Esophagus (tissue), 2 donors: ENCODE results near the gene LSM10. TPM values are rescaled to one million over a fixed set of nuclear protein-coding genes. Genes with fewer than 3 reads are reported as not detected.

Experiments used
- H3K27ac ChIP-seq, 2 donors: one replicate each; pipeline ENCODE4 v1.5.1; 2013; ENCODE audit warnings: low read depth in 2 of 2, mild to moderate bottlenecking in 2 of 2, inconsistent platforms in 1 of 2, low read length in 1 of 2, moderate library complexity in 1 of 2
- H3K27me3 ChIP-seq, 2 donors: one replicate each; pipeline ENCODE4 v1.6.1; 2013; ENCODE audit warnings: low read length in 2 of 2, control low read depth in 1 of 2, mild to moderate bottlenecking in 1 of 2; ENCODE audit not compliant: insufficient read depth in 2 of 2, control insufficient read depth in 1 of 2
- H3K36me3 ChIP-seq, 2 donors: one replicate each; pipeline ENCODE4 v1.6.1; 2013; ENCODE audit warnings: low read length in 1 of 2; ENCODE audit not compliant: control insufficient read depth in 2 of 2, insufficient read depth in 2 of 2
- H3K4me1 ChIP-seq, 2 donors: one replicate each; pipeline ENCODE4 v1.6.1; 2013; ENCODE audit warnings: low read length in 1 of 2; ENCODE audit not compliant: control insufficient read depth in 2 of 2, insufficient read depth in 2 of 2
- H3K4me3 ChIP-seq, 2 donors: one replicate each; pipeline ENCODE4 v1.5.1; 2013; ENCODE audit warnings: low read length in 2 of 2, mild to moderate bottlenecking in 2 of 2, low read depth in 1 of 2, moderate library complexity in 1 of 2
- H3K9me3 ChIP-seq, 2 donors: one replicate each; pipeline ENCODE4 v1.6.1; 2013; ENCODE audit warnings: mild to moderate bottlenecking in 2 of 2, low read depth in 1 of 2, low read length in 1 of 2, moderate library complexity in 1 of 2; ENCODE audit not compliant: control insufficient read depth in 2 of 2, insufficient read depth in 1 of 2
- WGBS, 2 donors: extraction: QIAGEN DNeasy Blood & Tissue Kit; methylation state at CpG; one replicate each; pipeline ENCODE4 v1.1.7; 2013; 5-methylcytosine and 5-hydroxymethylcytosine counted together
- polyA plus RNA-seq, 2 donors: library from polyadenylated mRNA; stranded (reverse); fragments of 200-250 nt; gene quantifications; one replicate each; pipeline ENCODE4 v1.2.3, GENCODE V29; 2013
- donor health status: healthy with polysubstance abuse.
- donor health status: Bipolar disorder and iron deficiency.

Gene LSM10
- polyA plus RNA-seq, 2 donors, result 16.8 to 30.7 TPM

DNA sequence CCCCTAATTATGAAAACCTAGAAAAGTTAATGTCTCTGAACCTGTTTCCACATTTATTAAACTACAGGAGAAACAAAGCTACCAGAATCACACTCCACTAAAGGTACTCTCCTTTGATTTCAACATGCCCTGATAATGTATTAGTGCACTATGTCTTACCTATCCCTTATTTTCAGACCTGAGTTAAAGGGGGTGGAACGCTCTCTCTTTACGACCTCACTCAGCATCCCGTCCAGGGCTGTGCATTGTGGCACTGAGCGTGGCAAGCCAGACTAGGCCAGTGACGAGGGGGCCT is 678 bp downstream of the LSM10 start:
- peak overlapping the region; percentile 75 to 78 for H3K4me3 ChIP-seq
- H3K27ac ChIP-seq, result peak overlapping the region; percentile 93 to 99
- 3% methylated on average over 5 of the region's 5 CpGs for WGBS, 2 donors
- H3K36me3 ChIP-seq, result peaks cover 4 to 10% of the 10 kb centered on the region in 2 donors
- H3K4me1 ChIP-seq, result peaks cover 0 to 10% of the 10 kb centered on the region in 2 donors
- H3K27me3 ChIP-seq, result no peaks in the 10 kb centered on the region
- H3K9me3 ChIP-seq, result no peaks in the 10 kb centered on the region

DNA sequence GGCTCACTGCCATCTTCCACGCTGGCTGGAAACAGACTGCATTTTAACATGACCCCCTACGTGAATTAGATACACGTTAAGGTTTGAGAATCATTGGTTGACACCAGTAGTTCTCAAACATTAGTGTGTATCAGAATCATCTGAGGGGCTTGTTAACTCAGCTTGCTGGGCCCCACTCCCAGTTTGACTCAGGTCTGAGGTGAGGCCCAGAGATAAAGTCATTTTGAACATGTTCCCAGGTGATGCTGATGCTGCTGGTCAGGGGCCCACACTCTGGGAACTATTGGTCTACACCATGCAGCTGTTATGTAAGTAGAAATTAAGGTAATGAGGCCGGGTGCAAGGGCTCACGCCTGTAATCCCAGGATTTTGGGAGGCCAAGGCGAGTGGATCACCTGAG is 1.3 kb downstream of the LSM10 start:
- Histone ChIP-seq H3K4me1 (peaks cover 0 to 8% of the 10 kb centered on the region in 2 donors), H3K27ac (no peak overlapping the region), H3K9me3 (no peaks in the 10 kb centered on the region), H3K36me3 (peaks cover 4 to 13% of the 10 kb centered on the region in 2 donors), H3K4me3 (no peak overlapping the region), H3K27me3 (no peaks in the 10 kb centered on the region)
- WGBS, 2 donors, result 78 to 79% methylated on average over 6 of the region's 6 CpGs

GRCh38 chr1:36393686-36394085 is 4.0 kb downstream of the LSM10 start:
- H3K4me3 ChIP-seq, result no peak overlapping the region
- WGBS, 2 donors, result 95% methylated on average over 19 of the region's 19 CpGs
- H3K27me3 ChIP-seq, result no peaks in the 10 kb centered on the region
- H3K9me3 ChIP-seq, result no peaks in the 10 kb centered on the region
- peaks cover 4 to 18% of the 10 kb centered on the region in 2 donors for H3K36me3 ChIP-seq
- no peak overlapping the region for H3K27ac ChIP-seq
- peaks cover 0 to 4% of the 10 kb centered on the region in 2 donors for H3K4me1 ChIP-seq

GRCh38 chr1:36392836-36393235 is 4.9 kb downstream of the LSM10 start:
- H3K9me3 ChIP-seq, result no peaks in the 10 kb centered on the region
- H3K4me1 ChIP-seq, result peaks cover 0 to 5% of the 10 kb centered on the region in 2 donors
- no peak overlapping the region for H3K4me3 ChIP-seq
- 89 to 91% methylated on average over 4 of the region's 4 CpGs for WGBS, 2 donors
- peaks cover 4 to 18% of the 10 kb centered on the region in 2 donors for H3K36me3 ChIP-seq
- no peaks in the 10 kb centered on the region for H3K27me3 ChIP-seq
- no peak overlapping the region for H3K27ac ChIP-seq

GRCh38 chr1:36391271-36391670 is 6.4 kb downstream of the LSM10 start:
- WGBS, 2 donors, result 93 to 96% methylated on average over 8 of the region's 8 CpGs
- H3K27me3 ChIP-seq, result no peaks in the 10 kb centered on the region
- H3K4me3 ChIP-seq, result no peak overlapping the region
- peaks cover 0 to 8% of the 10 kb centered on the region in 2 donors for H3K4me1 ChIP-seq
- H3K36me3 ChIP-seq, result peaks cover 4 to 18% of the 10 kb centered on the region in 2 donors
- H3K27ac ChIP-seq, result no peak overlapping the region
- no peaks in the 10 kb centered on the region for H3K9me3 ChIP-seq

DNA sequence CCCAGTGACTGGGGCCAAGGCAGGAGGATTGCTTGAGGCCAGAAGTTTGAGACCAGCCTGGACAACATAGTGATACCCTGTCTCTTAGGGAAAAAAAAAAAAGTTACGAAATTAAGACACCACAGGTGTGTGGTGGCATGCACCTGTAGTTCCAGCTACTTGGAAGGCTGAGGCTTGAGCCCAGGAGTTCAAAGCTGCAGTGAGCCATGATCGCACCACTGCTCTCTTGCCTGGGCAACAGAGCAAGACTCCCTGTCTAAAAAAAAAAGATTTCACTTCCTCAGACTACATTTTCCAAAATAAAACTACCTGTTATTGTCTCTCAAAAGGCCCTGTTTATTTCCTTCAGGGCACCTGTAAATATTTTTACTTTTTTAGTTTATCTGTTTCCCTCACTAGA is 7.3 kb downstream of the LSM10 start:
- Histone ChIP-seq H3K36me3 (peaks cover 4 to 18% of the 10 kb centered on the region in 2 donors), H3K4me3 (no peak overlapping the region), H3K27ac (peak overlapping the region in 1 of 2 donors; percentile 24), H3K4me1 (peaks cover 0 to 8% of the 10 kb centered on the region in 2 donors), H3K9me3 (no peaks in the 10 kb centered on the region), H3K27me3 (no peaks in the 10 kb centered on the region)
- 73 to 79% methylated on average over 2 of the region's 2 CpGs for WGBS, 2 donors

DNA sequence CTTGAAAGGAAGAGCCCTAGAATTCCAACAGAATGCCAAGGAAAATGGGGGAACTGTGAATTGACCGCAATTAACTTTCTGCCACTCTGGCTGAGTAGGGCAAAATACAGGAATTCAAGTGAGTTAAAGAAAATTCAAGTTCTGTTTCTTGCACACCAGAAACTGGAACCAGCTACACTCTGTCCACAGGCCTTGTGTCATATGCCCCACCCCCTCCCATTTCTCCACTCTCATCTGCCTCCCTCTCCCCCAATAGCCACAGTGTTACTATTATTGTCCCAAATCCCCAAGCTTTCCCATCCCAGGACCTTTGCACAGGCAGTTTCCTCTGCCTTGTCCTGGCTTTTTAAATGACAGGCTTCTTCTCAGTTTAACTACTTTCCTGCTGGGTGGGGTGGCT is 7.7 kb downstream of the LSM10 start:
- peaks cover 4 to 18% of the 10 kb centered on the region in 2 donors for H3K36me3 ChIP-seq
- peak overlapping the region in 1 of 2 donors; percentile 24 for H3K27ac ChIP-seq
- no peaks in the 10 kb centered on the region for H3K27me3 ChIP-seq
- peaks cover 0 to 8% of the 10 kb centered on the region in 2 donors for H3K4me1 ChIP-seq
- H3K9me3 ChIP-seq, result no peaks in the 10 kb centered on the region
- H3K4me3 ChIP-seq, result no peak overlapping the region
- 87 to 96% methylated on average over 1 of the region's 1 CpG for WGBS, 2 donors

DNA sequence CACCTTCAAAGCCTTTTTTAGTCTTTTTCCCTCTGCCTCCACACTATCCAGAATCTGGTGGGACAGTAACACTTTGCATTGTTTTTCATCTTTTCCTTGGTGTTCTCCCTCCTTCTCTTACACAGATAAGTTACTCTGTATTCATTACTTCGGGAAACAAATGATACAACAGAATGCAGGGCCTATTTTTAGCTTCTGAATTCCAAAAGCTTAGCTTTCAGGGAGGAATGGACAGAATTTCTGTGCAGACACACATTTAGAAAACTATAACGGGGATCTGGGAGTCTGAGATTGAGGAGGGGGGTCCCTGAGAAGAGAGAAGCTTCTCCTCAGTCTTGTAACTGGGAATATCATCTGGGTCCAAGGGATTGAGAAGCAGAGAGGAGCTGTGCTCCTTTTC is 8.4 kb downstream of the LSM10 start:
- Histone ChIP-seq H3K27me3 (no peaks in the 10 kb centered on the region), H3K4me3 (no peak overlapping the region), H3K4me1 (peaks cover 0 to 8% of the 10 kb centered on the region in 2 donors), H3K36me3 (peaks cover 4 to 18% of the 10 kb centered on the region in 2 donors), H3K27ac (peak overlapping the region in 1 of 2 donors; percentile 44), H3K9me3 (no peaks in the 10 kb centered on the region)
- WGBS, 2 donors, result 73 to 81% methylated on average over 2 of the region's 2 CpGs

GRCh38 chr1:36387141-36387949 is 10.4 kb downstream of the LSM10 start:
- H3K4me3 ChIP-seq, result no peak overlapping the region
- peaks cover 0 to 8% of the 10 kb centered on the region in 2 donors for H3K36me3 ChIP-seq
- peak overlapping the region; percentile 99 to 100 for H3K27ac ChIP-seq
- 41 to 54% methylated on average over 10 of the region's 10 CpGs for WGBS, 2 donors
- H3K4me1 ChIP-seq, result peaks cover 0 to 10% of the 10 kb centered on the region in 2 donors
- H3K9me3 ChIP-seq, result no peaks in the 10 kb centered on the region
- no peaks in the 10 kb centered on the region for H3K27me3 ChIP-seq
